Lower leg skin (tissue), 4 donors: ENCODE results near the gene PMPCB. TPM values are rescaled to one million over a fixed set of nuclear protein-coding genes. Genes with fewer than 3 reads are reported as not detected.
A peak's percentile ranks its signal among the peaks of the same experiment; 100 is the strongest.

Experiments
- DNase-seq, 2 donors: peaks; one replicate each; pipeline ENCODE4 v3.0.0-alpha.2; 2019; ENCODE audit warnings: low spot score in 2 of 2
- H3K4me3 ChIP-seq: fragments of 200-600 bp; sonication (generic); 2 replicates; pipeline ENCODE4 v1.5.1; 2017; ENCODE audit warnings: mild to moderate bottlenecking, low read depth; ENCODE audit not compliant: poor library complexity, severe bottlenecking
- POLR2A ChIP-seq, 2 donors: fragments of 450-650 bp; IDR thresholded peaks; one replicate each; pipeline ENCODE4 v1.6.1; 2016 to 2017; ENCODE audit warnings: antibody characterized with exemption in 2 of 2, mild to moderate bottlenecking in 1 of 2, moderate library complexity in 1 of 2
- WGBS, 2 donors: methylation state at CpG; one replicate each; pipeline ENCODE4 v1.1.5; 2018; 5-methylcytosine and 5-hydroxymethylcytosine counted together
- intact Hi-C: fragments of 100-400 bp; cut with DNase I; formaldehyde crosslinking; loops from one replicate; pipeline ENCODE4 v1.15.0; 2023; ENCODE audit warnings: low total_unique reads
- total RNA-seq, 4 donors: library from RNA; depleted of rRNA; stranded (reverse); fragments of >200 nt; gene quantifications; one replicate each; pipeline ENCODE4 v1.1.0, GENCODE V29; 2016
- TF ChIP-seq, protein P1 (sequence below), 3 donors: fragments of 450-650 bp; IDR thresholded peaks; one replicate each; pipeline ENCODE4 v1.5.1; 2016; ENCODE audit warnings: antibody characterized with exemption in 3 of 3, mild to moderate bottlenecking in 3 of 3, moderate library complexity in 2 of 3

PMPCB gene
- total RNA-seq, 4 donors from 2014 or later, result 43.3 to 49.5 (median 47.5) TPM

DNA sequence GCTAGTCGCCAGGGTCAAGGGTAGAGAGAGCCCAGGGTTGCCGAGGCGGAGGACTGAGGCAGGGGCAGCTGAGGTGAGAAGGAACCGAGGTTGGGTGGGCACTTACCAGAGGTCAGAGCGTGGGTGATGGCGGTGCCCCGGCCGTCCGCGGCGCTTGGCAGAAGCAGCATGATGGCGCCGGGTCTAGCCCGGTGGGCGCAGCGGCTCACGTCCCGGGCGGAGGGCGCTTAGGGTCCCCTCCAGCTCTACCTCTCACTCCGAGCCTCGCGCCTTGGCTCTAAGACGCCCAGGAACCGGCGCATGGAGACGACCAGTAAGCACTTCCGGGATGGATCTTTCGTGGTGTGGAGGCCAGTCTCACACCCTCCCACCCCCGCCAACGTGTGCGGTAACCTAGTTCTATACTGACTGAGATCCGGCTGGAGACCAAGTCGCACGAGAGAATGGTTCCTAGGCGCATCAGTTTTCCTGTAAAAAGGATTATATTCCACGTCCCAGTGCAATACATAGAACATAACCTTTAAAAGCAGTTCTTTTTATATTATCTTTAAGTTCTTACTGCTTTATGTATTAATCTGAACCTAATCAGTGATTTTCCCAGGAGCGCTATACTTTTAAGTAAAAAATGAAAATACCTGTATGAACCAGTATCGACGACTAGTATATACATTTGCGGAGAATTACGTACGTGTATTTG lies 47.4 kb downstream of the PMPCB start, which contains the start of gene DNAJC2:
DNAJC2 (minus strand) TSS at position 315 of the 697 bp plus-strand sequence; CDS start at position 170, 145 bp downstream.
- intact Hi-C loops, result no loop called here
- TF ChIP-seq, protein P1, sequence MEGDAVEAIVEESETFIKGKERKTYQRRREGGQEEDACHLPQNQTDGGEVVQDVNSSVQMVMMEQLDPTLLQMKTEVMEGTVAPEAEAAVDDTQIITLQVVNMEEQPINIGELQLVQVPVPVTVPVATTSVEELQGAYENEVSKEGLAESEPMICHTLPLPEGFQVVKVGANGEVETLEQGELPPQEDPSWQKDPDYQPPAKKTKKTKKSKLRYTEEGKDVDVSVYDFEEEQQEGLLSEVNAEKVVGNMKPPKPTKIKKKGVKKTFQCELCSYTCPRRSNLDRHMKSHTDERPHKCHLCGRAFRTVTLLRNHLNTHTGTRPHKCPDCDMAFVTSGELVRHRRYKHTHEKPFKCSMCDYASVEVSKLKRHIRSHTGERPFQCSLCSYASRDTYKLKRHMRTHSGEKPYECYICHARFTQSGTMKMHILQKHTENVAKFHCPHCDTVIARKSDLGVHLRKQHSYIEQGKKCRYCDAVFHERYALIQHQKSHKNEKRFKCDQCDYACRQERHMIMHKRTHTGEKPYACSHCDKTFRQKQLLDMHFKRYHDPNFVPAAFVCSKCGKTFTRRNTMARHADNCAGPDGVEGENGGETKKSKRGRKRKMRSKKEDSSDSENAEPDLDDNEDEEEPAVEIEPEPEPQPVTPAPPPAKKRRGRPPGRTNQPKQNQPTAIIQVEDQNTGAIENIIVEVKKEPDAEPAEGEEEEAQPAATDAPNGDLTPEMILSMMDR (IDR thresholded peaks at IDR 0.05), result no peak
- TF ChIP-seq POLR2A (IDR thresholded peaks at IDR 0.05), result no peak
- 10 to 11% methylated on average over 32 to 34 of the region's 43 CpGs for WGBS, 2 donors
- peak; percentile 83 to 96 for DNase-seq
- H3K4me3 ChIP-seq, result peak within 1 kb of the TSS; percentile 99

DNA sequence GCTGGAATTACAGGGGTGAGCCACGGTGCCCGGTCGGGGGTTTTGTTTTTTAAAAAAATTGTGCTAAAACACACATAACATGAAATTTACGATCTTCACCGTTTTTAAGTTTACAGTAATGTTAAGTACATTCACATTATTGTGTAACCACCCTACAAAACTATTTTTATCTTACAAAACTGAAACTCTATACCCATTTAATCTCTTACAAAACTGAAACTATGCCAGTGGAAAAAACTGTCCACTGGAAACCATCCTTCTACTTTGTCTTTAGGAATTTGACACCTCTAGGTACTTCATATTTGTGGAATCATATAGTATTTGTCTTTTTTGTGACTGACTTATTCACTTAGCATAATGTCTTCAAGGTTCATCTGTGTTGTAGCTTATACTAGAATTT lies 49.2 kb downstream of the PMPCB start:
- H3K4me3 ChIP-seq, result no peak overlapping the region
- WGBS, 2 donors, result 89 to 90% methylated on average over 5 of the region's 5 CpGs
- TF ChIP-seq, protein P1 (IDR thresholded peaks at IDR 0.05), result no peak
- no peak for TF ChIP-seq POLR2A (IDR thresholded peaks at IDR 0.05)
- intact Hi-C loops, result no loop called here
- DNase-seq, result no peak

DNA sequence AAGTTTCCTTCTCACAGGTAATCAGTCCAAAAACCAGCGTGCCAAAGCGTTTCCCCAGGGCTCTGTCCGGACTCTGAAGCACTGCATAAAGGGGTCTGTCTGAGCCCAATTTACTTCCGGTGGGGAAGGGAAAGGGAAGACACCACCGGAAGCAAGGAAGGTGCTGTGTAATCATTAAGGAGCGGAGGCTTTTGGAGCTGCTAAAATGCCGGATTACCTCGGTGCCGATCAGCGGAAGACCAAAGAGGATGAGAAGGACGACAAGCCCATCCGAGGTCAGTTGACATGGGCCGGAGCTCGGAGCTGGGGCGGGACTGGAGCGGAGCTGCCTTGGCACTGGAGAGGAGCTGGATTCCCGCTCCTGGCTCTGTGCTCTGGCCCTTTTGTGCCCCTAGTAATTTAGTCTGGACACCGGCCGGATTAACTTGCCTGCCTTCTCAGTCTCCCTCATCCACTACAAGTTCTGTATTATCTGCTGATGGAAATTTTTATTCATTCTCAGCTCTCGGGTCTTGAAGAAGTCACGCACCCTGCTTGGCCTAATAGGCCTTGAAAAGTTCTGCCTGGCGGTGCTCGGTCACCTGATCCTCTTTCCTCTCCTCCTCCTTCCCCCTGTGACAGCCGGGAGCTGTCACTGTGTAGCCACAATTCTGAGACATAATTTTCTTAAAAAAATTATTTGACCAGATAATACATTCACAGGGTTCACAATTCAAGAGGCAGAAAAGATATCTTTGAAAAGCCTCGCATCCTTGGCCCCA lies 50.5 kb downstream of the PMPCB start, which contains the start of gene PSMC2:
PSMC2 (plus strand) TSS at position 137 of the 761 bp plus-strand sequence; CDS start at position 206, 69 bp downstream.
- DNase-seq, result peak; percentile 83 to 95
- TF ChIP-seq, protein P1 (IDR thresholded peaks at IDR 0.05), result no peak
- TF ChIP-seq POLR2A (IDR thresholded peaks at IDR 0.05), result no peak
- intact Hi-C loops, result no loop called here
- 0 to 2% methylated on average over 25 of the region's 25 CpGs for WGBS, 2 donors
- peak within 1 kb of the TSS; percentile 90 for H3K4me3 ChIP-seq

DNA sequence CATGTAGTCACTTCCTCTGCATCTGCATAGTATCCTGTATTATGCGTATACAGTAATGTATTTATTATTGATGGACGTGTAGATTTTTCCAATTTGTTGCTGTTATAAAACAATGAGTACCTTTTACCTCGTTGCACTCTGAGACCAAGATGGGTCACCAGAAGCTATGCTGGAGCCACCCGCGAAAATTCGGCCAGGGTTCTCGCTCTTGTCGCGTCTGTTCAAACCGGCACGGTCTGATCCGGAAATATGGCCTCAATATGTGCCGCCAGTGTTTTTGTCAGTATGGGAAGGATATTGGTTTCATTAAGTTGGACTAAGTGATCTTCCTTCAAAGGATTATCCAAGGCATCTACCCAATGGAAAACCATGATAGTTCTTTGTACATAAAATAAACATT lies 51.2 kb downstream of the PMPCB start:
- intact Hi-C loops, result no loop called here
- H3K4me3 ChIP-seq, result peak overlapping the region; percentile 90
- DNase-seq, result no peak
- TF ChIP-seq POLR2A (IDR thresholded peaks at IDR 0.05), result no peak
- TF ChIP-seq, protein P1 (IDR thresholded peaks at IDR 0.05), result no peak
- 6 to 9% methylated on average over 13 of the region's 13 CpGs for WGBS, 2 donors

DNA sequence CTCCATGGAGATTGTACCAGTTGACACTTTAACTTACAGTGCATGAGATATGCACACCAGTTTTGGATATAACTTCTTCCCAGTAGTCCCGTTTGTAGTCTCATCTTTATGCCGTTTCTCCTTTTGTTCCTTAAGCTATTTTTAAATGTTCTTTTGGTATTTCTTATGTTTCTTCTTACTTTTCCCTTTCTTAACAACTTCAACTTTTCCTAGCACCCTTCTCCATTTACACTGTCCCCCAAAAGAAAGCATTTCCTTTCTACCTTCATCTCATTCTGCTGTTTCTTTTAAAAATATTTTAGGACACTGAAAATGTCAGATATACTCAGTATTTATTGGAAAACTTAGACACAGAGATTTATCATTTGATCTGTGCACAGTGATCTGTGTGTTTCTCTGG lies 51.7 kb downstream of the PMPCB start:
- TF ChIP-seq, protein P1 (IDR thresholded peaks at IDR 0.05), result no peak
- no peak for TF ChIP-seq POLR2A (IDR thresholded peaks at IDR 0.05)
- WGBS, 2 donors, result 24 to 31% methylated on average over 2 of the region's 2 CpGs
- intact Hi-C loops, result no loop called here
- no peak for DNase-seq
- no peak overlapping the region for H3K4me3 ChIP-seq
